CD14-positive monocyte (primary cell): ENCODE data around the gene CYP27C1. TPM values are rescaled to one million over a fixed set of nuclear protein-coding genes. Genes with fewer than 3 reads are reported as not detected.

ENCODE experiments used
- DNase-seq, 3 donors: peaks; one replicate each; pipeline ENCODE4 v3.0.0-alpha.2; 2011 to 2022
- H2AFZ ChIP-seq: 2 replicates; pipeline ENCODE4 v1.6.0; 2012; ENCODE audit warnings: mild to moderate bottlenecking, low read depth, low read length, inconsistent platforms; ENCODE audit not compliant: insufficient read depth, poor library complexity, severe bottlenecking
- H3K27ac ChIP-seq, 2 donors: 1 replicate in 1 of 2; 2 replicates in 1 of 2; pipeline ENCODE4 v1.5.1; 2012 to 2013; ENCODE audit warnings: low read length in 2 of 2, control low read depth in 1 of 2, inconsistent platforms in 1 of 2, low read depth in 1 of 2, mild to moderate bottlenecking in 1 of 2
- H3K27me3 ChIP-seq, 2 donors: one replicate each; pipeline versions ENCODE4 v1.6.0 to v1.6.1; 2011 to 2013; ENCODE audit warnings: low read length in 2 of 2; ENCODE audit not compliant: control insufficient read depth in 2 of 2, insufficient read depth in 2 of 2
- H3K36me3 ChIP-seq, 2 donors: replicated peaks in 1 of 2; 1 replicate in 1 of 2; 2 replicates in 1 of 2; pipeline versions ENCODE4 v1.5.1 to v1.6.1; 2012 to 2013; ENCODE audit warnings: low read length in 2 of 2, control low read depth in 1 of 2, inconsistent platforms in 1 of 2, mild to moderate bottlenecking in 1 of 2; ENCODE audit not compliant: insufficient read depth in 2 of 2, control insufficient read depth in 1 of 2
- H3K4me1 ChIP-seq, 2 donors: 1 replicate in 1 of 2; 2 replicates in 1 of 2; pipeline versions ENCODE4 v1.5.1 to v1.6.1; 2012 to 2013; ENCODE audit warnings: low read length in 2 of 2, control low read depth in 1 of 2, inconsistent platforms in 1 of 2, mild to moderate bottlenecking in 1 of 2, moderate library complexity in 1 of 2; ENCODE audit not compliant: insufficient read depth in 2 of 2, control insufficient read depth in 1 of 2
- H3K4me2 ChIP-seq: replicated peaks from 2 replicates; pipeline ENCODE3; 2012; ENCODE audit warnings: low read length, moderate library complexity, mild to moderate bottlenecking; ENCODE audit not compliant: poor library complexity, severe bottlenecking; ENCODE audit errors: extremely low read depth
- H3K4me3 ChIP-seq, 3 experiments: fragments of 200-600 bp in 1 of 3; sonication (generic) in 1 of 3; replicated peaks in 1 of 3; 1 replicate in 2 of 3; 2 replicates in 1 of 3; pipeline ENCODE4 v1.5.1; 2011 to 2013; ENCODE audit warnings: low read length in 3 of 3, mild to moderate bottlenecking in 3 of 3, control low read depth in 2 of 3, low read depth in 2 of 3, inconsistent platforms in 1 of 3, moderate library complexity in 1 of 3
- H3K79me2 ChIP-seq: 2 replicates; pipeline ENCODE4 v1.6.0; 2012; ENCODE audit warnings: mild to moderate bottlenecking, control low read depth, inconsistent platforms, low read length, moderate library complexity; ENCODE audit not compliant: insufficient read depth
- H3K9ac ChIP-seq: 2 replicates; pipeline ENCODE4 v1.6.0; 2017; ENCODE audit warnings: low read length, mild to moderate bottlenecking; ENCODE audit not compliant: insufficient read depth, poor library complexity, severe bottlenecking
- H3K9me3 ChIP-seq, 2 donors: replicated peaks in 1 of 2; 1 replicate in 1 of 2; 2 replicates in 1 of 2; pipeline versions ENCODE4 v1.5.1 to v1.6.1; 2012 to 2013; ENCODE audit warnings: low read length in 2 of 2, control low read depth in 1 of 2; ENCODE audit not compliant: control insufficient read depth in 1 of 2, insufficient read depth in 1 of 2
- H4K20me1 ChIP-seq: 2 replicates; pipeline ENCODE4 v1.6.0; 2012; ENCODE audit warnings: mild to moderate bottlenecking, low read length, control low read depth, moderate library complexity; ENCODE audit not compliant: insufficient read depth
- H3K27ac Mint-ChIP-seq, 7 donors: one replicate each; pipeline ENCODE4 v1.8.0; 2020; ENCODE audit warnings: mild to moderate bottlenecking in 7 of 7, mixed read lengths in 7 of 7, moderate library complexity in 6 of 7, inconsistent platforms in 2 of 7
- H3K27me3 Mint-ChIP-seq, 3 donors: one replicate each; pipeline ENCODE4 v1.8.0; 2021 to 2022; ENCODE audit warnings: low read depth in 3 of 3, mild to moderate bottlenecking in 3 of 3, mixed read lengths in 3 of 3, moderate library complexity in 3 of 3, inconsistent platforms in 1 of 3
- H3K36me3 Mint-ChIP-seq, 2 donors: one replicate each; pipeline ENCODE4 v1.8.0; 2020; ENCODE audit warnings: mixed read lengths in 2 of 2, inconsistent platforms in 1 of 2, mild to moderate bottlenecking in 1 of 2
- H3K4me1 Mint-ChIP-seq: one replicate; pipeline ENCODE4 v1.8.0; 2020; ENCODE audit warnings: mild to moderate bottlenecking, mixed read lengths
- H3K4me3 Mint-ChIP-seq, 2 donors: one replicate each; pipeline ENCODE4 v1.8.0; 2020; ENCODE audit warnings: mild to moderate bottlenecking in 2 of 2, mixed read lengths in 2 of 2, moderate library complexity in 1 of 2
- H3K9me3 Mint-ChIP-seq, 7 donors: one replicate each; pipeline ENCODE4 v1.8.0; 2020 to 2022; ENCODE audit warnings: mixed read lengths in 7 of 7, mild to moderate bottlenecking in 6 of 7, moderate library complexity in 6 of 7, inconsistent platforms in 2 of 7
- WGBS: methylation state at CpG from one replicate; pipeline ENCODE4 v1.1.5; 2013; ENCODE audit warnings: missing lambda C conversion rate; ENCODE audit not compliant: insufficient coverage; 5-methylcytosine and 5-hydroxymethylcytosine counted together
- intact Hi-C, 2 donors: fragments of 100-400 bp; cut with micrococcal nuclease; formaldehyde crosslinking; loops; one replicate each; pipeline versions ENCODE4 v1.15.0 to v1.15.1; 2023
- polyA plus RNA-seq, 3 donors: library from polyadenylated mRNA; depleted of rRNA in 1 of 3; unstranded in 2 of 3; stranded (reverse) in 1 of 3; fragments of 300-500 nt in 2 of 3; fragments of >200 nt in 1 of 3; fragmentation: Illumina TruSeq in 2 of 3; gene quantifications; 1 replicate in 2 of 3; 2 replicates in 1 of 3; pipeline ENCODE4 v1.2.3, GENCODE V29; 2012 to 2021
- TF ChIP-seq, protein P1 (sequence below): fragments of 200-600 bp; IDR thresholded peaks from one replicate; pipeline ENCODE4 v1.8.0; 2022; ENCODE audit warnings: antibody characterized with exemption, mild to moderate bottlenecking

The CYP27C1 gene
- polyA plus RNA-seq, 3 donors: not detected

DNA sequence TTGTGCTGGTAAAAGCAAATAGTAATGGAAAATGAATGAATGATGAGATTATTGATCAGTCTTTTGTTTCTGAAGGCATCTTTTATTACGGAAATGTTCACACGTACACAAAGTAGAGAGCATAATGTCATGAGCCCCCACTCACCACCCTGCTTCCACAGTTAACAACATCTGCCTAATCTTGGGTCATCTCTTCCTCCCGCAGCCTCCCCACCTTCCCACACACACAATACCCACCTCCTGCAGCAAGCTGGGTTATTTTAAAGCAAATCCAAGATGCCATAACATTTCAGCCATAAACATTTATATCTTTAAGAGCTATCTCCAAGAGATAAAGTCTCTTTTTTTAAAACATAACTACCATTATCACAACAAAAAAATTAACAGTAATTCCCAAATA is 36.3 kb downstream of the CYP27C1 start:
- H3K4me2 ChIP-seq: no peak overlapping the region
- TF ChIP-seq, protein P1, sequence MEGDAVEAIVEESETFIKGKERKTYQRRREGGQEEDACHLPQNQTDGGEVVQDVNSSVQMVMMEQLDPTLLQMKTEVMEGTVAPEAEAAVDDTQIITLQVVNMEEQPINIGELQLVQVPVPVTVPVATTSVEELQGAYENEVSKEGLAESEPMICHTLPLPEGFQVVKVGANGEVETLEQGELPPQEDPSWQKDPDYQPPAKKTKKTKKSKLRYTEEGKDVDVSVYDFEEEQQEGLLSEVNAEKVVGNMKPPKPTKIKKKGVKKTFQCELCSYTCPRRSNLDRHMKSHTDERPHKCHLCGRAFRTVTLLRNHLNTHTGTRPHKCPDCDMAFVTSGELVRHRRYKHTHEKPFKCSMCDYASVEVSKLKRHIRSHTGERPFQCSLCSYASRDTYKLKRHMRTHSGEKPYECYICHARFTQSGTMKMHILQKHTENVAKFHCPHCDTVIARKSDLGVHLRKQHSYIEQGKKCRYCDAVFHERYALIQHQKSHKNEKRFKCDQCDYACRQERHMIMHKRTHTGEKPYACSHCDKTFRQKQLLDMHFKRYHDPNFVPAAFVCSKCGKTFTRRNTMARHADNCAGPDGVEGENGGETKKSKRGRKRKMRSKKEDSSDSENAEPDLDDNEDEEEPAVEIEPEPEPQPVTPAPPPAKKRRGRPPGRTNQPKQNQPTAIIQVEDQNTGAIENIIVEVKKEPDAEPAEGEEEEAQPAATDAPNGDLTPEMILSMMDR: no peak
- H4K20me1 ChIP-seq: no peaks in the 10 kb centered on the region
- Mint-ChIP-seq H3K4me3 (no peak overlapping the region), H3K9me3 (peaks cover 3 to 11% (median 5%) of the 10 kb centered on the region in 7 donors), H3K27me3 (peaks cover 10 to 12% (median 12%) of the 10 kb centered on the region in 3 donors), H3K36me3 (no peaks in the 10 kb centered on the region), H3K27ac (peak overlapping the region in 1 of 7 donors; percentile 48), H3K4me1 (peaks cover 24% of the 10 kb centered on the region)
- no peaks in the 10 kb centered on the region for H3K79me2 ChIP-seq
- H3K27ac ChIP-seq: no peak overlapping the region
- no peak for DNase-seq
- intact Hi-C loops: no loop called here
- no peak overlapping the region for H2AFZ ChIP-seq
- H3K4me1 ChIP-seq: peaks cover 13 to 21% of the 10 kb centered on the region in 2 donors
- no peak overlapping the region for H3K9ac ChIP-seq
- no peaks in the 10 kb centered on the region for H3K36me3 ChIP-seq
- no peaks in the 10 kb centered on the region for H3K27me3 ChIP-seq
- H3K9me3 ChIP-seq: peaks cover 0 to 2% of the 10 kb centered on the region in 2 donors
- H3K4me3 ChIP-seq: no peak overlapping the region
- WGBS: 23% methylated on average over 2 of the region's 3 CpGs

DNA sequence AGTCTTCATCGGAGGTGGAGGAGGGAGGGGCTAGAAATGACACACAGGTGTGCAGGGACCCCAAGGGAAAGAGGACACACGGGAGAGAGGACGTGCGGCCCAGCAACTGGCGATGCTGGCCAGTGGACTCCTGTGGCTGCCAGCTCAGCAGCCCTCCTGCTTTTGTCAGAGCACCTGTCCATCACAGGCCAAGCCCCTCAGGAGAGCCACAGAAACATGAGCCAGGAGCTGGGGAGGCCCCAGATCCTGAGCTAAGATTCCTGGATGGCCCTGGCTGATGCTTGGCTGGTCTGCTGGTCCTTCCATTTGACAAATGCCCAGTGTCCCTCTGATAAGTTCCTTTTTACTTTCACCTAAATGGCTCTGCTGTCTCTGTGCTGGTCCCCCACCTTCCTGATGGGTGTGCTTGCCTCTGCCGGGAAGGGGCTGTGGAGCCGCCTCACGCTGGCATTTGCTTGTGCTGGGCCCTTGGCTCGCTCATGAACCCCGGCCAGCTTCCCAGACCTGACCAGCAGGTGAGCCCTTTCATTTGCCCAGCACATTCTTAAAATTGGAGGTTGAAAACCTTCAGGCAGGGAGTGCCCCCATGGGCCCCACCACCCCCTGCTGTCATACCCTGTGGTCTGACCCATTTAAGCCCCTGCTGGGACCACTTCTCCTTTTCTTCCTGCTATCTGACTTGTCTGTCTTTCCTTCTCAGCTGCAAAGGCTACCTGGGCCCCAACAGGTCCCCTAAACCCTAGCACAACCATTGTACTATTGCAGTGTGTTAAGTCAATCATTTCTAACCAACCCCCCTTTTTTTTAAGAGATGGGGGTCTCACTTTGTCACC is 37.3 kb downstream of the CYP27C1 start:
- Histone ChIP-seq H3K4me2 (no peak overlapping the region), H3K79me2 (no peaks in the 10 kb centered on the region), H3K4me1 (peaks cover 13 to 21% of the 10 kb centered on the region in 2 donors), H3K9me3 (peaks cover 0 to 2% of the 10 kb centered on the region in 2 donors), H3K36me3 (no peaks in the 10 kb centered on the region), H3K27ac (no peak overlapping the region), H3K4me3 (no peak overlapping the region), H3K9ac (no peak overlapping the region), H3K27me3 (no peaks in the 10 kb centered on the region), H2AFZ (no peak overlapping the region), H4K20me1 (no peaks in the 10 kb centered on the region)
- peaks cover 3 to 11% (median 5%) of the 10 kb centered on the region in 7 donors for H3K9me3 Mint-ChIP-seq
- intact Hi-C loops: no loop called here
- no peaks in the 10 kb centered on the region for H3K36me3 Mint-ChIP-seq
- DNase-seq: no peak
- no peak overlapping the region for H3K4me3 Mint-ChIP-seq
- TF ChIP-seq, protein P1: no peak
- peaks cover 6 to 12% (median 9%) of the 10 kb centered on the region in 3 donors for H3K27me3 Mint-ChIP-seq
- WGBS: 77% methylated on average over 9 of the region's 10 CpGs
- peak overlapping the region in 1 of 7 donors; percentile 30 for H3K27ac Mint-ChIP-seq
- H3K4me1 Mint-ChIP-seq: peaks cover 24% of the 10 kb centered on the region
